HG02981 (cell line): ENCODE results near the gene OR4A47.
"Not testable (repeated sequence)": the region's sequence is repeated elsewhere in the genome, so short reads cannot be mapped to it uniquely, and the experiment has no call there.

Source experiments
- ATAC-seq: cut with Tn5 transposase; IDR thresholded peaks from one replicate; pipeline ENCODE4 v1.9.1; 2021; ENCODE audit warnings: mild to moderate bottlenecking, moderate library complexity; ENCODE audit not compliant: unreplicated experiment

Gene OR4A47

GRCh38 chr11:48488493-48488892, at the start of gene OR4A47:
Gene OR4A47, plus strand, starts transcription at chr11:48488793. Its CDS starts 0 bp downstream, at chr11:48488793.
- ATAC-seq: not testable (repeated sequence)

- ATAC-seq: not testable (repeated sequence)
These were observed 32.7 kb upstream of the OR4A47 start for GRCh38 chr11:48455909-48456308.

GRCh38 chr11:48473966-48474365, 14.6 kb upstream of the OR4A47 start:
- not testable (repeated sequence) for ATAC-seq

GRCh38 chr11:48474703-48475102, 13.9 kb upstream of the OR4A47 start:
- not testable (repeated sequence) for ATAC-seq

GRCh38 chr11:48506169-48506568, 17.6 kb downstream of the OR4A47 start:
- not testable (repeated sequence) for ATAC-seq

GRCh38 chr11:48538991-48539390, 50.4 kb downstream of the OR4A47 start:
- ATAC-seq: no peak
